ENCODE results near the gene HECTD4.

The HECTD4 gene

DNA sequence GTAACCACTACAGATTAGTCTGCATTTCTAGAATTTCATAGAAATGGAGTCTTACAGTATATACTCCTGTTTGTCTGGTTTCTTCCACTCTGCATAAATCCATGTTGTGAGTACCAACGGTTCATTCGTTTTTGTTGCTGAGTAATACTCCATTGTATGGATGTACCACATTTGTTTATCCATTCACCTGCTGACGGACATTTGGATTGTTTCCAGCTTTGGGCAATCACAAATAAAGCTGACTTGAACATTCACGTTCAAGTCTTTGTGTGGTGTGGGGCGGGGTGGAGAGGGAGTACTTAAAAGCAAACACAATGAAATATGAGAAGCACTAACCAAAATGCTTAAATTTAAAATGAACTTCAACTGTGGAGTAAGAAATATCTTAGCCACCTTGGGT lies 7.1 kb downstream of the HECTD4 start:
- Histone ChIP-seq H3K4me3 (ENCODE audit: low read depth in 1 of 2, low read length in 2 of 2) (no peak overlapping the region), H3K9me3 (ENCODE audit: control insufficient read depth in 1 of 2, low read length in 2 of 2) (no peaks in the 10 kb centered on the region), H3K36me3 (ENCODE audit: control insufficient read depth in 1 of 2, insufficient read depth in 2 of 2, low read length in 2 of 2) (no peaks in the 10 kb centered on the region), H3K27ac (ENCODE audit: low read length) (no peak overlapping the region), H3K4me1 (ENCODE audit: control insufficient read depth in 1 of 2, insufficient read depth in 2 of 2, low read length in 2 of 2) (peaks cover 0 to 5% of the 10 kb centered on the region in 2 donors), H3K27me3 (ENCODE audit: low read depth, low read length) (no peaks in the 10 kb centered on the region)

DNA sequence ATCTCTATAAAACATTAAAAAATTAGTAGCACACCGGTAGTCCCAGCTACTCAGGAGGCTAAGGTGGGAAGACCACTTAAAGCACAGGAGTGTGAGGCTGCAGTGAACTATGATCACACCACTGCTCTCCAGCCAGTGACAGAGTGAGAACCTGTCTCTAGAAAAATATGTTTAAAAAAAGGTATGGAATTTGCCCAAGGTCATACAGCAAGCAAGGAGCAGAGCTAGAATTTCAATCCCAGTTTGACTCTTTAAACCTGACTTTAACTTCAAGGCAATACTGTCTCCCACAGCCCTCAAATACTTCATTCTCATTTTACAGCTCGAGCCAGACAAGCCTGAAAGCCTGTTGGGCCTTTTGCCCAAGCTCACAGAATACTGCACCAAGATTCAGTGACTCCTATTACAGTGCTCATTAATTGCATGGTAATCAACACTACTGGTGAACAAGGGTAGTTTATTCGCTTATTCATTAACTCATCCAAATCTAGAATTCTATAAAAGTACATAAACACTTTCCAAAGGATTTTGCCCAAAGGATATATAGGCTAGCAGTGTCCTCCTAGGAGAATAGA lies 8.0 kb downstream of the HECTD4 start:
- H3K27me3 ChIP-seq (ENCODE audit: low read depth, low read length) = no peaks in the 10 kb centered on the region
- peaks cover 0 to 4% of the 10 kb centered on the region in 2 donors for H3K4me1 ChIP-seq (ENCODE audit: control insufficient read depth in 1 of 2, insufficient read depth in 2 of 2, low read length in 2 of 2)
- no peaks in the 10 kb centered on the region for H3K36me3 ChIP-seq (ENCODE audit: control insufficient read depth in 1 of 2, insufficient read depth in 2 of 2, low read length in 2 of 2)
- H3K4me3 ChIP-seq (ENCODE audit: low read depth in 1 of 2, low read length in 2 of 2) = no peak overlapping the region
- no peaks in the 10 kb centered on the region for H3K9me3 ChIP-seq (ENCODE audit: control insufficient read depth in 1 of 2, low read length in 2 of 2)
- no peak overlapping the region for H3K27ac ChIP-seq (ENCODE audit: low read length)

DNA sequence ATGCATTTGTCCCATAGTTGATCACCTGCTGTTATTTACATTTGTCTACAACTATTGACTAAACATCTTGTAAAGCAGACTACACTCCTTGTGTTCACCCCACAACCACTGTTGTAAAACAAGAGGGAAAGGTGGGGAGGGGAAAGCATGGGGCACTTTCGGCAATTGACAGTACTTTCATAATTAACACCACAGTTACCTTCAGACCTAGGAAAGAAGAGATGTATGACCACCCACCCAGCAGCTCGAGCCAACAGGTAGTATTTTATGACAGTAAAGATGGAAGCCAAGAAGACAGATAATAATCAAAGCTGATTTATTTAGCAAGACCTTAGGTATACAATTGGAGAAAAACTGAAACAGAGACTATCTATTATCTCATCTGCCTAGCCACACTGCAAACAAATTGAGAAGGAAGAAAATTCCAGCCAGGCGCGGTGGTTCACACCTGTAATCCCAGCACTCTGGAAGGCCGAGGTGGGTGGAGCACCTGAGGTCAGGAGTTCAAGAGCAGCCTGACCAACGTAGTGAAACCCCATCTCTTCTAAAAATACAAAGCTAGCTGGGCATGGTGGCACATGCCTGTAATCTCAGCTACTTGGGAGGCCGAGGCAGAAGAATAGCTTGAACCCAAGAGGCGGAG lies 11.2 kb downstream of the HECTD4 start:
- H3K4me3 ChIP-seq (ENCODE audit: low read depth in 1 of 2, low read length in 2 of 2) = no peak overlapping the region
- peaks cover 0 to 3% of the 10 kb centered on the region in 2 donors for H3K4me1 ChIP-seq (ENCODE audit: control insufficient read depth in 1 of 2, insufficient read depth in 2 of 2, low read length in 2 of 2)
- H3K27ac ChIP-seq (ENCODE audit: low read length) = no peak overlapping the region
- no peaks in the 10 kb centered on the region for H3K36me3 ChIP-seq (ENCODE audit: control insufficient read depth in 1 of 2, insufficient read depth in 2 of 2, low read length in 2 of 2)
- no peaks in the 10 kb centered on the region for H3K9me3 ChIP-seq (ENCODE audit: control insufficient read depth in 1 of 2, low read length in 2 of 2)
- no peaks in the 10 kb centered on the region for H3K27me3 ChIP-seq (ENCODE audit: low read depth, low read length)

DNA sequence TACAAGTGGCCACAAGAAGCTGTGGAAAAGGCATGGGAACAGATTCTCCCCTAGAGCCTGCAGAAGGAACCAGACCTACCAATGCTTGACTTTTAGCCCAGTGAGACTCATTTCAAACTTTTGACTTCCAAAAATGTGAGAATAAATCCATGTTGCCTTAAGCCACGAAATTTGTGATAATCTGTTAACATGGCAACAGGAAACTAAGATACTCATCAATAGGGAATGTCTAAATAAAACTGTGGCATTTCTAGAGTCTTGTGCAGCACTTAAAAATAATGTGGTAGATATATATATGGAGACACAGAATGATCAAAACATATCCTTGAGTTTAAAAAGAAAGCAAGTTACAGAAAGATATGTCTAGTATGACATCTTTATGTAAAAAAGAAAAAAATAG lies 12.0 kb downstream of the HECTD4 start:
- Histone ChIP-seq H3K27ac (ENCODE audit: low read length) (no peak overlapping the region), H3K9me3 (ENCODE audit: control insufficient read depth in 1 of 2, low read length in 2 of 2) (no peaks in the 10 kb centered on the region), H3K4me1 (ENCODE audit: control insufficient read depth in 1 of 2, insufficient read depth in 2 of 2, low read length in 2 of 2) (peaks cover 0 to 3% of the 10 kb centered on the region in 2 donors), H3K36me3 (ENCODE audit: control insufficient read depth in 1 of 2, insufficient read depth in 2 of 2, low read length in 2 of 2) (no peaks in the 10 kb centered on the region), H3K27me3 (ENCODE audit: low read depth, low read length) (no peaks in the 10 kb centered on the region), H3K4me3 (ENCODE audit: low read depth in 1 of 2, low read length in 2 of 2) (no peak overlapping the region)

DNA sequence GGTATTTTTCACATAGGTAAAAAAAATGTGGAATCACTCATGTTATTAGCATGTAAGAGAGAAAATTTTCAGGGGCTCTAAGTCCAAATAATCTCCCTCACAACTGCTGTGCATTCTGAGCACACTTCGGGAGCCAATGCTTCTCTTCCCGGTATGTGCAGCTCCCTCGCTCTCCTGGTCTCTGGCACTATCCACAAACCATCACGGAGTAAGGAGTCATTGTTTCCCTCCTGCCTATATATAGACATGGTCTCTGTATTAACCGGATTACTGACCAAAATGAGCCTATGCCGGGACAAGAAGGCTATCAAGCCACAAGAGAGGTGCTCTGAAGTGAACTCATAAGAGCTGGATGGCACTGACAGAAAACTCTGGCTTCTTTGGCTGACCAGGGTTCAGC lies 13.4 kb downstream of the HECTD4 start:
- no peaks in the 10 kb centered on the region for H3K9me3 ChIP-seq (ENCODE audit: control insufficient read depth in 1 of 2, low read length in 2 of 2)
- no peaks in the 10 kb centered on the region for H3K27me3 ChIP-seq (ENCODE audit: low read depth, low read length)
- H3K27ac ChIP-seq (ENCODE audit: low read length) = peak overlapping the region; percentile 63
- H3K4me3 ChIP-seq (ENCODE audit: low read depth in 1 of 2, low read length in 2 of 2) = peak overlapping the region in 1 of 2 donors; percentile 16
- peaks cover 0 to 3% of the 10 kb centered on the region in 2 donors for H3K4me1 ChIP-seq (ENCODE audit: control insufficient read depth in 1 of 2, insufficient read depth in 2 of 2, low read length in 2 of 2)
- no peaks in the 10 kb centered on the region for H3K36me3 ChIP-seq (ENCODE audit: control insufficient read depth in 1 of 2, insufficient read depth in 2 of 2, low read length in 2 of 2)

DNA sequence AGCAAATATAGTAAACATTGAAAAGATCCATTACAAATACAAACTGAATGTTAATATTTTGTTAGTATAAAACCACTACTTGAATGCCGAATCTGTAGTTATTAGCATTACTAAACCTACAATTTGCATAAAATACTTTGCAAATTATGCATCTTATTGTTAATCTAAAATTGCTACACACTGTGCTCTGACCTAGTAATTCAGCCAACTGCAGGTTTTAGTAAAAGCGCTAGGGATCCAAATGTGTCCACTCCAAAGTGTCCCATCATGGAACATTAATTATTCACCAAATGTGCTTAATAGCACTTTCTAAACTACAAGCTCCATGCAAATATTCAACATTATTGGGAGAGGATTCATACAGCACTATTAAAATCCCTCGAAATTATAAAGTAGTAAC lies 14.3 kb downstream of the HECTD4 start:
- H3K27me3 ChIP-seq (ENCODE audit: low read depth, low read length) = no peaks in the 10 kb centered on the region
- no peak overlapping the region for H3K4me3 ChIP-seq (ENCODE audit: low read depth in 1 of 2, low read length in 2 of 2)
- peaks cover 0 to 3% of the 10 kb centered on the region in 2 donors for H3K4me1 ChIP-seq (ENCODE audit: control insufficient read depth in 1 of 2, insufficient read depth in 2 of 2, low read length in 2 of 2)
- H3K27ac ChIP-seq (ENCODE audit: low read length) = no peak overlapping the region
- no peaks in the 10 kb centered on the region for H3K36me3 ChIP-seq (ENCODE audit: control insufficient read depth in 1 of 2, insufficient read depth in 2 of 2, low read length in 2 of 2)
- H3K9me3 ChIP-seq (ENCODE audit: control insufficient read depth in 1 of 2, low read length in 2 of 2) = no peaks in the 10 kb centered on the region

DNA sequence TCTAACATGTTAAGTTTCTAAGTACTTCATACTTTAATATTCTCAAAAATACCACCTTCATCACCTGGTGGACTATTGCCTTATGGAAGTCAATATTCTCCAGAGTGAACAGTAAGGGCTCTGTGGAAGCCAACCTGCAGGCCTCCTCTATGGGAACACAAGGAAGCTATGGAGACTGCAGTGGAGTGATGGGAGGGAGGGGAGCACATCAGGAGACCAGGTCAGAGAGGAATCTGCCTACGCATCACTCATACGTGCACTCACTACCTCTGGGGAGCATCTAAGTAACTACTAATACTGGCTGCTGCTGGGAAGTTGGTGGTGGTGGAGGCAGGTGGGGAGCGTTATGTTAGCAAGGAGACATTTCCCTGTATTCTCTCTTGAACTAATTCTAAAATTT lies 19.9 kb downstream of the HECTD4 start:
- Histone ChIP-seq H3K9me3 (ENCODE audit: control insufficient read depth in 1 of 2, low read length in 2 of 2) (no peaks in the 10 kb centered on the region), H3K36me3 (ENCODE audit: control insufficient read depth in 1 of 2, insufficient read depth in 2 of 2, low read length in 2 of 2) (no peaks in the 10 kb centered on the region), H3K27me3 (ENCODE audit: low read depth, low read length) (no peaks in the 10 kb centered on the region), H3K4me3 (ENCODE audit: low read depth in 1 of 2, low read length in 2 of 2) (no peak overlapping the region), H3K27ac (ENCODE audit: low read length) (no peak overlapping the region), H3K4me1 (ENCODE audit: control insufficient read depth in 1 of 2, insufficient read depth in 2 of 2, low read length in 2 of 2) (no peaks in the 10 kb centered on the region)

DNA sequence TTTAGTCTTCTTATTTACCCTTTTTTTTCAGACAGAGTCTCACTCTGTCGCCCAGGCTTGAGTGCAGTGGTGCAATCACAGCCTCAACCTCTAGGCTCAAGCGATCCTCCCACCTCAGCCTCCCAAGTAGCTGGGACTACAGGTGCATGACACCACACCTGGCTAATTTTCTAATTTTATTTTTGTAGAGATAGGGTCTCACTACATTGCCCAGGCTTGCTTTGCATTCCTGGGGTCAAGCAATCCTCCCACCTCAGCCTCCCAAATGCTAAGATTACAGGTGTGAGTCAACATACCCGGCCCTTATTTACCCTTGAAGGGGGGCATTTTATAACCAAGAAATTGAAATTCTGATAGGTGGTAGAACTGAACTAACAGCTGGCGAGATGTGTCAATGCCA lies 21.0 kb downstream of the HECTD4 start:
- H3K9me3 ChIP-seq (ENCODE audit: control insufficient read depth in 1 of 2, low read length in 2 of 2) = no peaks in the 10 kb centered on the region
- H3K36me3 ChIP-seq (ENCODE audit: control insufficient read depth in 1 of 2, insufficient read depth in 2 of 2, low read length in 2 of 2) = no peaks in the 10 kb centered on the region
- no peak overlapping the region for H3K4me3 ChIP-seq (ENCODE audit: low read depth in 1 of 2, low read length in 2 of 2)
- H3K27ac ChIP-seq (ENCODE audit: low read length) = no peak overlapping the region
- no peaks in the 10 kb centered on the region for H3K4me1 ChIP-seq (ENCODE audit: control insufficient read depth in 1 of 2, insufficient read depth in 2 of 2, low read length in 2 of 2)
- H3K27me3 ChIP-seq (ENCODE audit: low read depth, low read length) = no peaks in the 10 kb centered on the region

DNA sequence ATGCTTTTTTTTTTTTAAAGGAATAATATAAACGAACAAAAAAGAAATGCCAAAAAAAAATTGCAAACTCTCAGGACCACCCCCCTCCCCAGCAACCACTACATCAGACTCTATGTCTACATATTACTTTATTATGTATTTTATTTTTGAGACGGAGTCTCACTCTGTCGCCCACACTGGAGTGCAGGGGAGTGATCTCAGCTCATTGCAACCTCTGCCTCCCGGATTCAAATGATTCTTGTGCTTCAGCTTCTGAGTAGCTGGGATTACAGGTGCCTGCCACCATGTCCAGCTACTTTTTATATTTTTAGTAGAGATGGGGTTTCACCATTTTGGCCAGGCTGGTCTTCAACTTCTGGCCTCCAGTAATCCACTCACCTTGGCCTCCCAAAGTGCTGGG lies 22.9 kb downstream of the HECTD4 start:
- Histone ChIP-seq H3K4me3 (ENCODE audit: low read depth in 1 of 2, low read length in 2 of 2) (no peak overlapping the region), H3K27ac (ENCODE audit: low read length) (no peak overlapping the region), H3K27me3 (ENCODE audit: low read depth, low read length) (no peaks in the 10 kb centered on the region), H3K4me1 (ENCODE audit: control insufficient read depth in 1 of 2, insufficient read depth in 2 of 2, low read length in 2 of 2) (no peaks in the 10 kb centered on the region), H3K9me3 (ENCODE audit: control insufficient read depth in 1 of 2, low read length in 2 of 2) (no peaks in the 10 kb centered on the region), H3K36me3 (ENCODE audit: control insufficient read depth in 1 of 2, insufficient read depth in 2 of 2, low read length in 2 of 2) (no peaks in the 10 kb centered on the region)

DNA sequence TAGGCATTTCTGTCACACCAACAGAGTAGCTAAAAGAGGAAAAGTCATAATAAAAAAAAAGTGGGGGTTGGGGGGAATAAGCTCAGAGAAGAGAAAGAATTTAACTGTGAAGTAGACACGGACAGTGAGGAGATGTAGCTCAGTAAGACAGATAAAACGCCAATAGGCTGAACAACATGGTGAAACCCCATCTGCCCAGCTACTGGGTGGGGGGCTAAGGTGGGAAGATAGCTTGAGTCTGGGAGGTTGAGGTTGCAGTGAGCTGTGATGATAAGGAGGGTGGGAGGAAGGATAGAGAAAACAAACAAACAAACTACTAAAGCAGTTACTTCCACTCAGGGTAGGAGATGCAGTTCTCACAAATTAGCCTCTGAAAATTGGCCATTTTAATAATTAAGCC lies 25.0 kb downstream of the HECTD4 start:
- Histone ChIP-seq H3K27ac (ENCODE audit: low read length) (no peak overlapping the region), H3K27me3 (ENCODE audit: low read depth, low read length) (no peaks in the 10 kb centered on the region), H3K4me3 (ENCODE audit: low read depth in 1 of 2, low read length in 2 of 2) (no peak overlapping the region), H3K4me1 (ENCODE audit: control insufficient read depth in 1 of 2, insufficient read depth in 2 of 2, low read length in 2 of 2) (no peaks in the 10 kb centered on the region), H3K9me3 (ENCODE audit: control insufficient read depth in 1 of 2, low read length in 2 of 2) (no peaks in the 10 kb centered on the region), H3K36me3 (ENCODE audit: control insufficient read depth in 1 of 2, insufficient read depth in 2 of 2, low read length in 2 of 2) (no peaks in the 10 kb centered on the region)

DNA sequence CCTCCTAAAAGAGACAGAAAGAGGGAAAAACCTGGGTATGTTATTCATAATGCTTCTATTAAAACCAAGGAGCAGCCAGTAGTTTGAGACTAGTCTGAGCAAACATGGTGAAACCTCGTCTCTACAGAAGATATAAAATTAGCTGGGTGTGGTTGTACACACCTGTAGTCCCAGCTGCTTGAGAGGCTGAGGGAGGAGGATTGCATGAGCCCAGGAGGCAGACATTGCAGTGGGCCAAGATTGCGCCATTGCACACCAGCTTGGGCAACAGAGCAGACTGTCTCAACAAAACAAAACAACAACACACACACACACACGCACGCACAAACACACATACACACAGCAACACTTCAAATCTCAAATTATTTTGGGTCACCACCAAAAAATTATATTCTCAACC lies 27.8 kb downstream of the HECTD4 start:
- H3K9me3 ChIP-seq (ENCODE audit: control insufficient read depth in 1 of 2, low read length in 2 of 2) = no peaks in the 10 kb centered on the region
- no peaks in the 10 kb centered on the region for H3K4me1 ChIP-seq (ENCODE audit: control insufficient read depth in 1 of 2, insufficient read depth in 2 of 2, low read length in 2 of 2)
- H3K27ac ChIP-seq (ENCODE audit: low read length) = no peak overlapping the region
- no peak overlapping the region for H3K4me3 ChIP-seq (ENCODE audit: low read depth in 1 of 2, low read length in 2 of 2)
- no peaks in the 10 kb centered on the region for H3K27me3 ChIP-seq (ENCODE audit: low read depth, low read length)
- no peaks in the 10 kb centered on the region for H3K36me3 ChIP-seq (ENCODE audit: control insufficient read depth in 1 of 2, insufficient read depth in 2 of 2, low read length in 2 of 2)

DNA sequence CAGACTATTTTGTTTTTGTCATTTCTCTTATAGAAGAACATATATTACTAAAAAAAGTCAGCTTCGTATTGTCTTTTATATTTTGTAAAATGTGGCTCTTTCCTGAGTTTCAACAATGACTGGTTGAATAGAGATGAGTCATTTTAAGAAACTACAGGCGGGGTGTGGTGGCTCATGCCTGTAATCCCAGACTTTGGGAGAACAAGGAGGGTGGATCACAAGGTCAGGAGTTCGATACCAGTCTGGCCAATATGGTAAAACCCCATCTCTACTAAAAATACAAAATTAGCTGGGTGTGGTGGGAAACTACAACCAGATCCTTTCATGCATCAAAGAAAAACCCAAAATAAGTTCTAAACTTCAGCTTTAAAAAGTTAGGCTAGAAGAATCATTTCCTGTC lies 28.8 kb downstream of the HECTD4 start:
- H3K9me3 ChIP-seq (ENCODE audit: control insufficient read depth in 1 of 2, low read length in 2 of 2) = no peaks in the 10 kb centered on the region
- H3K36me3 ChIP-seq (ENCODE audit: control insufficient read depth in 1 of 2, insufficient read depth in 2 of 2, low read length in 2 of 2) = no peaks in the 10 kb centered on the region
- no peaks in the 10 kb centered on the region for H3K27me3 ChIP-seq (ENCODE audit: low read depth, low read length)
- H3K4me3 ChIP-seq (ENCODE audit: low read depth in 1 of 2, low read length in 2 of 2) = no peak overlapping the region
- no peak overlapping the region for H3K27ac ChIP-seq (ENCODE audit: low read length)
- H3K4me1 ChIP-seq (ENCODE audit: control insufficient read depth in 1 of 2, insufficient read depth in 2 of 2, low read length in 2 of 2) = no peaks in the 10 kb centered on the region
